ENCODE data around the gene ALMS1. TPM values are rescaled to one million over a fixed set of nuclear protein-coding genes. Genes with fewer than 3 reads are reported as not detected.
"Not testable (repeated sequence)": the region's sequence is repeated elsewhere in the genome, so short reads cannot be mapped to it uniquely, and the experiment has no call there.

Gene ALMS1
- total and polyA plus RNA-seq, 9 of the 15 experiments (the other 6 are each of a cell fraction or from before 2014, with no cell fraction given): 1.4 to 26.3 (median 13.6) TPM

GRCh38 chr2:73468376-73468775, 82.7 kb downstream of the ALMS1 start (continued):
- TF ChIP-seq TSHZ1 (CRISPR knock-in tag; IDR thresholded peaks at IDR 0.05): no peak

GRCh38 chr2:73483874-73484273, 98.2 kb downstream of the ALMS1 start:
- ATAC-seq; H4K20me1 ChIP-seq (replicated peaks; ENCODE audit: control insufficient read depth, insufficient read depth, low read length); H3K4me2 ChIP-seq (ENCODE audit: insufficient read depth, low read length); H3K27me3 ChIP-seq (ENCODE audit: control insufficient read depth in 2 of 2, insufficient read depth in 2 of 2, low read length in 2 of 2); DNase-seq (ENCODE audit: extremely low read depth in 1 of 4, low spot score in 3 of 4); FAIRE-seq; H3K36me3 ChIP-seq (ENCODE audit: control insufficient read depth, insufficient read depth, low read length); CTCF ChIA-PET (ENCODE audit: low intra/inter-chr PET ratio); intact Hi-C loops (cut with micrococcal nuclease); BruUV-seq (replicated peaks); H3K4me3 ChIP-seq; H3K9me1 ChIP-seq (ENCODE audit: control insufficient read depth, insufficient read depth, low read length); H3K4me1 ChIP-seq (replicated peaks in 1 of 2; ENCODE audit: control insufficient read depth in 2 of 2, insufficient read depth in 2 of 2, low read length in 2 of 2); POLR2A ChIA-PET; in situ Hi-C loops (cut with MboI); H3K9me3 ChIP-seq (replicated peaks; ENCODE audit: control insufficient read depth, insufficient read depth, low read depth, low read length); H3K27ac ChIP-seq (ENCODE audit: extremely low read depth, low read depth, low read length); H3K9ac ChIP-seq (ENCODE audit: insufficient read depth in 1 of 2, low read depth in 2 of 2, low read length in 2 of 2); H3K79me2 ChIP-seq (ENCODE audit: control insufficient read depth, insufficient read depth, low read length); H2AFZ ChIP-seq (ENCODE audit: low read depth, low read length): not testable (repeated sequence)
- peak; percentile 92 for TF ChIP-seq ZNF507 (tag; conservative IDR thresholded peaks at IDR 0.05)
- WGBS (ENCODE audit: insufficient coverage, low coverage, missing lambda C conversion rate): no CpG with 5 or more reads among the region's 1 CpG

Measured in K562 (cell line).